GM23338 (cell line): Measurements from ENCODE around the gene ASB9. TPM values are rescaled to one million over a fixed set of nuclear protein-coding genes. Genes with fewer than 3 reads are reported as not detected.

ENCODE experiments used
- ATAC-seq: fragments of 200-7000 bp; cut with Tn5 transposase; 3 replicates; pipeline ENCODE4 v1.9.1; 2020
- DNase-seq: peaks from one replicate; pipeline ENCODE4 v3.0.0-alpha.2; 2015; ENCODE audit warnings: low spot score
- H2AFZ ChIP-seq: fragments of 200-600 bp; sonication (generic); 2 replicates; pipeline ENCODE4 v1.8.0; 2016; ENCODE audit warnings: antibody characterized with exemption, mild to moderate bottlenecking, moderate library complexity
- H3F3A ChIP-seq: fragments of 200-600 bp; sonication (generic); replicated peaks from 2 replicates; pipeline ENCODE4 v1.8.0; 2017; ENCODE audit warnings: antibody characterized with exemption, mixed run types, low read depth
- H3K27ac ChIP-seq: fragments of 200-600 bp; sonication (generic); 2 replicates; pipeline ENCODE4 v1.6.1; 2016; ENCODE audit warnings: low read depth
- H3K27me3 ChIP-seq: fragments of 200-600 bp; sonication (generic); 2 replicates; pipeline ENCODE4 v1.8.0; 2016; ENCODE audit warnings: mild to moderate bottlenecking, mixed run types, moderate library complexity; ENCODE audit not compliant: insufficient read depth
- H3K36me3 ChIP-seq: fragments of 200-600 bp; sonication (generic); 2 replicates; pipeline ENCODE4 v1.8.0; 2016; ENCODE audit warnings: mild to moderate bottlenecking; ENCODE audit not compliant: insufficient read depth
- H3K4me1 ChIP-seq: fragments of 200-600 bp; sonication (generic); 2 replicates; pipeline ENCODE4 v1.8.0; 2016; ENCODE audit warnings: mild to moderate bottlenecking, moderate library complexity; ENCODE audit not compliant: insufficient read depth
- H3K4me2 ChIP-seq: fragments of 200-600 bp; sonication (generic); 2 replicates; pipeline ENCODE4 v1.7.1; 2017; ENCODE audit warnings: mixed run types
- H3K4me3 ChIP-seq: fragments of 200-600 bp; sonication (generic); 2 replicates; pipeline ENCODE4 v1.6.1; 2016; ENCODE audit warnings: mixed run types
- H3K79me2 ChIP-seq: fragments of 200-600 bp; sonication (generic); replicated peaks from 2 replicates; pipeline ENCODE4 v1.8.0; 2017; ENCODE audit warnings: mild to moderate bottlenecking; ENCODE audit not compliant: insufficient read depth
- H3K9me2 ChIP-seq: fragments of 200-600 bp; sonication (generic); 2 replicates; pipeline ENCODE4 v1.8.0; 2017; ENCODE audit not compliant: insufficient read depth
- H4K20me1 ChIP-seq: fragments of 200-600 bp; sonication (generic); replicated peaks from 2 replicates; pipeline ENCODE4 v1.8.0; 2017; ENCODE audit warnings: mild to moderate bottlenecking; ENCODE audit not compliant: insufficient read depth
- H3K27ac Mint-ChIP-seq: 2 replicates; pipeline ENCODE4 v1.8.0; 2020; ENCODE audit warnings: inconsistent platforms, mild to moderate bottlenecking, moderate library complexity, mixed read lengths
- H3K27me3 Mint-ChIP-seq: 3 replicates; pipeline ENCODE4 v1.8.0; 2022; ENCODE audit warnings: low read depth, mild to moderate bottlenecking, moderate library complexity, mixed read lengths, inconsistent platforms; ENCODE audit not compliant: insufficient read depth, poor library complexity
- H3K36me3 Mint-ChIP-seq: 3 replicates; pipeline ENCODE4 v1.8.0; 2021; ENCODE audit warnings: low read depth, mild to moderate bottlenecking, inconsistent platforms, moderate library complexity, mixed read lengths
- H3K4me1 Mint-ChIP-seq: 3 replicates; pipeline ENCODE4 v1.8.0; 2020; ENCODE audit warnings: mild to moderate bottlenecking, inconsistent platforms, mixed read lengths
- H3K4me3 Mint-ChIP-seq: 3 replicates; pipeline ENCODE4 v1.8.0; 2021; ENCODE audit warnings: moderate library complexity, mild to moderate bottlenecking, inconsistent platforms, mixed read lengths
- H3K9me3 Mint-ChIP-seq: 3 replicates; pipeline ENCODE4 v1.8.0; 2020; ENCODE audit warnings: moderate library complexity, mild to moderate bottlenecking, inconsistent platforms, mixed read lengths
- CTCF ChIP-seq, 2 experiments: fragments of 200-600 bp in 1 of 2; sonication (generic) in 1 of 2; conservative IDR thresholded peaks; 2 replicates each; pipeline versions ENCODE4 v1.5.1 to v1.6.1; 2016 to 2017; ENCODE audit warnings: antibody characterized with exemption in 2 of 2, low read depth in 2 of 2, mild to moderate bottlenecking in 2 of 2, moderate library complexity in 1 of 2
- EZH2 ChIP-seq: fragments of 200-600 bp; sonication (generic); IDR thresholded peaks from one replicate; pipeline ENCODE4 v1.8.0; 2017; ENCODE audit warnings: antibody characterized with exemption, mild to moderate bottlenecking, low read depth; ENCODE audit not compliant: unreplicated experiment
- EZH2phosphoT487 ChIP-seq: fragments of 200-600 bp; sonication (generic); IDR thresholded peaks from one replicate; pipeline ENCODE4 v1.8.1; 2018; ENCODE audit warnings: antibody characterized with exemption; ENCODE audit not compliant: unreplicated experiment
- NANOG ChIP-seq: IDR thresholded peaks from 2 replicates; pipeline ENCODE4 v1.6.1; 2016; ENCODE audit warnings: antibody characterized with exemption, borderline replicate concordance
- POLR2AphosphoS5 ChIP-seq: IDR thresholded peaks from 2 replicates; pipeline ENCODE4 v1.6.1; 2016; ENCODE audit warnings: antibody characterized with exemption, low read depth
- STAT1 ChIP-seq: IDR thresholded peaks from one replicate; pipeline ENCODE4 v1.6.1; 2016; ENCODE audit warnings: antibody characterized with exemption; ENCODE audit not compliant: unreplicated experiment
- ZNF114 ChIP-seq: fragments of 250-450 bp; sonication (Bioruptor Pico); IDR thresholded peaks from 2 replicates; pipeline ENCODE4 v1.5.0; 2020; ENCODE audit warnings: mild to moderate bottlenecking, moderate library complexity
- ZNF331 ChIP-seq: fragments of 250-450 bp; sonication (Bioruptor Pico); IDR thresholded peaks from 2 replicates; pipeline ENCODE4 v1.5.0; 2020; ENCODE audit warnings: low read depth, mild to moderate bottlenecking, moderate library complexity
- polyA plus RNA-seq: library from polyadenylated mRNA; unstranded; fragments of >200 nt; fragmentation: Nextera tagmentation; extraction: Ambion mirVana; gene quantifications from 2 replicates; pipeline ENCODE4 v1.2.1, GENCODE V29; 2016
- total RNA-seq: library from RNA; depleted of rRNA; stranded (reverse); fragments of >200 nt; shearing (Covaris generic); gene quantifications from 2 replicates; pipeline ENCODE4 v1.2.3, GENCODE V29; 2014
- TF ChIP-seq, protein P1 (sequence below): IDR thresholded peaks from one replicate; pipeline ENCODE4 v1.6.1; 2018; ENCODE audit warnings: antibody characterized with exemption; ENCODE audit not compliant: unreplicated experiment
- TF ChIP-seq, protein P2 (sequence below): IDR thresholded peaks from 2 replicates; pipeline ENCODE4 v1.6.1; 2016; ENCODE audit warnings: antibody characterized with exemption

Gene ASB9
- total and polyA plus RNA-seq, 2 experiments from 2014 or later = 0.37 to 0.42 TPM

DNA sequence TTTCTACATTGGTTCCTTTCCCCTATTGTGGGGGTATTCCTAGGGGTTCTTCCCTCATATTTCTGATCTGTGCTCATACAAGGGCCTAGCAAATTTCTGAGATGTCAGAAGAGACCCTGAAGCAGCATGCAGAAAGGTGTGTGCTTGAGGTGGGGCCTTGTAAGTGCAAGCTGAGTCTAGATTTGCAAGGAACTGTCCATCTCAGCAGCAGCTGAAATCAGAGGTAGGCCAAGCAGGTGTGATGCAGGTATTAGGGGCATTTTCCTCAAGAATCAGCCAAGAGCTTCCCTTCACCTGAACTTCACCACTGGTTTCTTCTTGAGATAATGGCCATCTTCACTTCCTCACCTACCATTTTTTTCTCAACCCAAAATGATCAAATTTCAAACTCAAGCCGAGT is 45.1 kb downstream of the ASB9 start:
- Mint-ChIP-seq H3K27ac (no peak overlapping the region), H3K4me1 (no peaks in the 10 kb centered on the region), H3K9me3 (no peaks in the 10 kb centered on the region), H3K27me3 (no peaks in the 10 kb centered on the region), H3K4me3 (no peak overlapping the region), H3K36me3 (no peaks in the 10 kb centered on the region)
- Histone ChIP-seq H4K20me1 (no peaks in the 10 kb centered on the region), H3K9me2 (no peaks in the 10 kb centered on the region), H3K27me3 (no peaks in the 10 kb centered on the region), H3K27ac (no peak overlapping the region), H3K36me3 (no peaks in the 10 kb centered on the region), H3K79me2 (no peaks in the 10 kb centered on the region), H3K4me3 (no peak overlapping the region), H2AFZ (no peak overlapping the region), H3K4me1 (no peaks in the 10 kb centered on the region), H3K4me2 (no peak overlapping the region), H3F3A (no peaks in the 10 kb centered on the region)
- TF ChIP-seq NANOG = no peak
- TF ChIP-seq ZNF331 (CRISPR knock-in tag) = no peak
- no peak for TF ChIP-seq EZH2phosphoT487
- no peak for TF ChIP-seq CTCF (conservative IDR thresholded peaks at IDR 0.05; ENCODE audit: low read depth in 2 of 2)
- TF ChIP-seq POLR2AphosphoS5 = no peak
- no peak for TF ChIP-seq ZNF114 (CRISPR knock-in tag)
- TF ChIP-seq, protein P1, sequence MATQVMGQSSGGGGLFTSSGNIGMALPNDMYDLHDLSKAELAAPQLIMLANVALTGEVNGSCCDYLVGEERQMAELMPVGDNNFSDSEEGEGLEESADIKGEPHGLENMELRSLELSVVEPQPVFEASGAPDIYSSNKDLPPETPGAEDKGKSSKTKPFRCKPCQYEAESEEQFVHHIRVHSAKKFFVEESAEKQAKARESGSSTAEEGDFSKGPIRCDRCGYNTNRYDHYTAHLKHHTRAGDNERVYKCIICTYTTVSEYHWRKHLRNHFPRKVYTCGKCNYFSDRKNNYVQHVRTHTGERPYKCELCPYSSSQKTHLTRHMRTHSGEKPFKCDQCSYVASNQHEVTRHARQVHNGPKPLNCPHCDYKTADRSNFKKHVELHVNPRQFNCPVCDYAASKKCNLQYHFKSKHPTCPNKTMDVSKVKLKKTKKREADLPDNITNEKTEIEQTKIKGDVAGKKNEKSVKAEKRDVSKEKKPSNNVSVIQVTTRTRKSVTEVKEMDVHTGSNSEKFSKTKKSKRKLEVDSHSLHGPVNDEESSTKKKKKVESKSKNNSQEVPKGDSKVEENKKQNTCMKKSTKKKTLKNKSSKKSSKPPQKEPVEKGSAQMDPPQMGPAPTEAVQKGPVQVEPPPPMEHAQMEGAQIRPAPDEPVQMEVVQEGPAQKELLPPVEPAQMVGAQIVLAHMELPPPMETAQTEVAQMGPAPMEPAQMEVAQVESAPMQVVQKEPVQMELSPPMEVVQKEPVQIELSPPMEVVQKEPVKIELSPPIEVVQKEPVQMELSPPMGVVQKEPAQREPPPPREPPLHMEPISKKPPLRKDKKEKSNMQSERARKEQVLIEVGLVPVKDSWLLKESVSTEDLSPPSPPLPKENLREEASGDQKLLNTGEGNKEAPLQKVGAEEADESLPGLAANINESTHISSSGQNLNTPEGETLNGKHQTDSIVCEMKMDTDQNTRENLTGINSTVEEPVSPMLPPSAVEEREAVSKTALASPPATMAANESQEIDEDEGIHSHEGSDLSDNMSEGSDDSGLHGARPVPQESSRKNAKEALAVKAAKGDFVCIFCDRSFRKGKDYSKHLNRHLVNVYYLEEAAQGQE = no peak
- TF ChIP-seq, protein P2, sequence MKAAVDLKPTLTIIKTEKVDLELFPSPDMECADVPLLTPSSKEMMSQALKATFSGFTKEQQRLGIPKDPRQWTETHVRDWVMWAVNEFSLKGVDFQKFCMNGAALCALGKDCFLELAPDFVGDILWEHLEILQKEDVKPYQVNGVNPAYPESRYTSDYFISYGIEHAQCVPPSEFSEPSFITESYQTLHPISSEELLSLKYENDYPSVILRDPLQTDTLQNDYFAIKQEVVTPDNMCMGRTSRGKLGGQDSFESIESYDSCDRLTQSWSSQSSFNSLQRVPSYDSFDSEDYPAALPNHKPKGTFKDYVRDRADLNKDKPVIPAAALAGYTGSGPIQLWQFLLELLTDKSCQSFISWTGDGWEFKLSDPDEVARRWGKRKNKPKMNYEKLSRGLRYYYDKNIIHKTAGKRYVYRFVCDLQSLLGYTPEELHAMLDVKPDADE = no peak
- TF ChIP-seq STAT1 = no peak
- ATAC-seq (no peak), DNase-seq (no peak)

GRCh38 chrX:15221321-15221720 is 48.6 kb downstream of the ASB9 start:
- H3K27ac Mint-ChIP-seq = no peak overlapping the region
- no peak for ATAC-seq
- TF ChIP-seq NANOG (no peak), EZH2 (no peak), STAT1 (no peak), EZH2phosphoT487 (no peak), POLR2AphosphoS5 (no peak), ZNF114 (CRISPR knock-in tag) (no peak), CTCF (conservative IDR thresholded peaks at IDR 0.05; ENCODE audit: low read depth in 2 of 2) (no peak), ZNF331 (CRISPR knock-in tag) (no peak)
- TF ChIP-seq, protein P2 = no peak

More at GRCh38 chrX:15221321-15221720, 48.6 kb downstream of the ASB9 start:
- Histone ChIP-seq H3K79me2 (no peaks in the 10 kb centered on the region), H3K9me2 (no peaks in the 10 kb centered on the region), H4K20me1 (no peaks in the 10 kb centered on the region), H3K27me3 (no peaks in the 10 kb centered on the region), H3K4me3 (no peak overlapping the region), H3F3A (no peaks in the 10 kb centered on the region), H3K27ac (no peak overlapping the region), H2AFZ (no peak overlapping the region), H3K36me3 (no peaks in the 10 kb centered on the region), H3K4me2 (no peak overlapping the region), H3K4me1 (no peaks in the 10 kb centered on the region)
- Mint-ChIP-seq H3K9me3 (no peaks in the 10 kb centered on the region; the same call in 2 of the 3 replicates), H3K4me1 (no peaks in the 10 kb centered on the region), H3K27me3 (no peaks in the 10 kb centered on the region), H3K4me3 (no peak overlapping the region), H3K36me3 (no peaks in the 10 kb centered on the region)
- no peak for DNase-seq
